Activated CD8-positive, alpha-beta memory T cell treated with anti-CD3 and anti-CD28 coated beads, Interleukin-2, amount 50 U/mL, for 4 hours (primary cell): ENCODE data around the gene NPSR1.
"Not testable (repeated sequence)": the region's sequence is repeated elsewhere in the genome, so short reads cannot be mapped to it uniquely, and the experiment has no call there.

ENCODE experiments used
- DNase-seq: peaks from one replicate; pipeline ENCODE4 v3.0.0-alpha.2; 2020

Gene NPSR1

GRCh38 chr7:34879871-34880270, 221.9 kb downstream of the NPSR1 start:
- DNase-seq, result no peak

GRCh38 chr7:34883855-34884254, 225.8 kb downstream of the NPSR1 start:
- not testable (repeated sequence) for DNase-seq

- DNase-seq, result no peak
These were observed 228.8 kb downstream of the NPSR1 start for GRCh38 chr7:34886856-34887255.

- DNase-seq, result no peak
These were observed 231.9 kb downstream of the NPSR1 start for GRCh38 chr7:34889951-34890350.

- no peak for DNase-seq
These were observed 237.2 kb downstream of the NPSR1 start for GRCh38 chr7:34895202-34895601.
